Measurements from ENCODE around the gene RPH3AL. TPM values are rescaled to one million over a fixed set of nuclear protein-coding genes. Genes with fewer than 3 reads are reported as not detected.
"Not testable (repeated sequence)": the region's sequence is repeated elsewhere in the genome, so short reads cannot be mapped to it uniquely, and the experiment has no call there.

Gene RPH3AL
- total RNA-seq, 2 donors from 2014 or later, result 11.7 to 17.8 TPM

DNA sequence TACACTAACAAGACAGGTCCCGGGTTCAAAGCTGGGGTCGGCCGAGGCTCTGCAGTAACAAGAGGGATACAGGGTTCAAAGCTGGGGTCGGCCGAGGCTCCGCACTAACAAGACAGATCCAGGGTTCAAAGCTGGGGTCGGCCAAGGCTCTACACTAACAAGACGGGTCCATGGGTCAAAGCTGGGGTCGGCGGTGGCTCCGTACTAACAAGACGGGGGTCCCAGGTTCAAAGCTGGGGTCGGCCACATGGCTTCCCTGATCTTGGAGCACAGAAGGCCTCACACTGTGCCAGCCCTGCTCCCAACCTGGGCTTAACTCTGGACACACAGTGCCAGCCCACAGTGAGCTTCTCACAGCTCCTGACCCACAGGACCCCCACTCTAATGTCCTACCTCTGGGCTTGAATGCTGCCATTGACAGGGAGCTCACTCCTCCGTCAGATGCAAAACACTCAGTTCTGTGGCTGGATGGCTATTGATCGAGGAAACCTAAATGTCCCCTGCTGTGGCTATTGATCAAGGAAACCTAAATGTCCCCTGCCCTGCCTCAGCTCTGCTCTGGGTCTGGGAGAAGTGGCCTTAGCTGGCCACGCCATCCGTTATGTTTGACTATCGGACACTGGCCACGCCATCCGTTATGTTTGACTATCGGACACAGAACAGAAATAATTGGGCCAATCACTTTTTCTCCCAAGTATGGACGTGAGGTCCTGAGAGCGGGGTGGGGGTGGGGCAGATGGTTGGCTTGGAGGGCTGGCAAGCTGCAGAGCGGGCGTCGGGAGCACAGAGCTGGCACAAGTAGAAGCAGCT lies 116.6 kb downstream of the RPH3AL start:
- H3K4me3 ChIP-seq, result no peak overlapping the region
- 96% methylated on average over 26 of the region's 26 CpGs for WGBS
- H3K27me3 ChIP-seq (replicated peaks; ENCODE audit: insufficient read depth), result no peaks in the 10 kb centered on the region
- DNase-seq (ENCODE audit: low spot score), result no peak
- no peak overlapping the region for H3K27ac ChIP-seq
- no peak for TF ChIP-seq POLR2AphosphoS5 (IDR thresholded peaks at IDR 0.05)
- no peak for TF ChIP-seq POLR2A (IDR thresholded peaks at IDR 0.05)
- TF ChIP-seq, protein P1, sequence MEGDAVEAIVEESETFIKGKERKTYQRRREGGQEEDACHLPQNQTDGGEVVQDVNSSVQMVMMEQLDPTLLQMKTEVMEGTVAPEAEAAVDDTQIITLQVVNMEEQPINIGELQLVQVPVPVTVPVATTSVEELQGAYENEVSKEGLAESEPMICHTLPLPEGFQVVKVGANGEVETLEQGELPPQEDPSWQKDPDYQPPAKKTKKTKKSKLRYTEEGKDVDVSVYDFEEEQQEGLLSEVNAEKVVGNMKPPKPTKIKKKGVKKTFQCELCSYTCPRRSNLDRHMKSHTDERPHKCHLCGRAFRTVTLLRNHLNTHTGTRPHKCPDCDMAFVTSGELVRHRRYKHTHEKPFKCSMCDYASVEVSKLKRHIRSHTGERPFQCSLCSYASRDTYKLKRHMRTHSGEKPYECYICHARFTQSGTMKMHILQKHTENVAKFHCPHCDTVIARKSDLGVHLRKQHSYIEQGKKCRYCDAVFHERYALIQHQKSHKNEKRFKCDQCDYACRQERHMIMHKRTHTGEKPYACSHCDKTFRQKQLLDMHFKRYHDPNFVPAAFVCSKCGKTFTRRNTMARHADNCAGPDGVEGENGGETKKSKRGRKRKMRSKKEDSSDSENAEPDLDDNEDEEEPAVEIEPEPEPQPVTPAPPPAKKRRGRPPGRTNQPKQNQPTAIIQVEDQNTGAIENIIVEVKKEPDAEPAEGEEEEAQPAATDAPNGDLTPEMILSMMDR (IDR thresholded peaks at IDR 0.05), result no peak
- H3K9me3 ChIP-seq, result no peaks in the 10 kb centered on the region
- H3K4me1 ChIP-seq (replicated peaks), result no peaks in the 10 kb centered on the region
- intact Hi-C loops (cut with DNase I), result no loop called here
- H3K36me3 ChIP-seq, result no peaks in the 10 kb centered on the region

DNA sequence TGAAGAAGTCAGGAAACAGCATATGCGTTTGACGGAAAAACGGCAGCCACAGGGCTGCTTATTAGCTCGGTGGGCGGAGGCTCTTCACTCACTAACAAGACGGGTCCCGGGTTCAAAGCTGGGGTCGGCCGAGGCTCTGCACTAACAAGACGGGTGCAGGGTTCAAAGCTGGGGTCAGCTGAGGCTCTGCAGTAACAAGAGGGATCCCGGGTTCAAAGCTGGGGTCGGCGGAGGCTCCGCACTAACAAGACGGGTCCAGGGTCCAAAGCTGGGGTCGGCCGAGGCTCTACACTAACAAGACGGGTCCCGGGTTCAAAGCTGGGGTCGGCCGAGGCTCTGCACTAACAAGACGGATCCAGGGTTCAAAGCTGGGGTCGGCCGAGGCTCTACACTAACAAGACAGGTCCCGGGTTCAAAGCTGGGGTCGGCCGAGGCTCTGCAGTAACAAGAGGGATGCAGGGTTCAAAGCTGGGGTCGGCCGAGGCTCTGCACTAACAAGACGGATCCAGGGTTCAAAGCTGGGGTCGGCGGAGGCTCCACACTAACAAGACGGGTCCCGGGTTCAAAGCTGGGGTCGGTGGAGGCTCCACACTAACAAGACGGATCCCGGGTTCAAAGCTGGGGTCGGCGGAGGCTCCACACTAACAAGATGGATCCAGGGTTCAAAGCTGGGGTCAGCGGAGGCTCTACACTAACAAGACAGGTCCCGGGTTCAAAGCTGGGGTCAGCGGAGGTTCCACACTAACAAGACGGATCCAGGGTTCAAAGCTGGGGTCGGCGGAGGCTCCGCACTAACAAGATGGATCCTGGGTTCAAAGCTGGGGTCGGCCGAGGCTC lies 117.4 kb downstream of the RPH3AL start:
- H3K9me3 ChIP-seq; DNase-seq (ENCODE audit: low spot score); H3K27ac ChIP-seq; H3K27me3 ChIP-seq (replicated peaks; ENCODE audit: insufficient read depth); intact Hi-C loops (cut with DNase I); H3K36me3 ChIP-seq; H3K4me1 ChIP-seq (replicated peaks); H3K4me3 ChIP-seq: not testable (repeated sequence)
- 89% methylated on average over 48 of the region's 48 CpGs for WGBS

DNA sequence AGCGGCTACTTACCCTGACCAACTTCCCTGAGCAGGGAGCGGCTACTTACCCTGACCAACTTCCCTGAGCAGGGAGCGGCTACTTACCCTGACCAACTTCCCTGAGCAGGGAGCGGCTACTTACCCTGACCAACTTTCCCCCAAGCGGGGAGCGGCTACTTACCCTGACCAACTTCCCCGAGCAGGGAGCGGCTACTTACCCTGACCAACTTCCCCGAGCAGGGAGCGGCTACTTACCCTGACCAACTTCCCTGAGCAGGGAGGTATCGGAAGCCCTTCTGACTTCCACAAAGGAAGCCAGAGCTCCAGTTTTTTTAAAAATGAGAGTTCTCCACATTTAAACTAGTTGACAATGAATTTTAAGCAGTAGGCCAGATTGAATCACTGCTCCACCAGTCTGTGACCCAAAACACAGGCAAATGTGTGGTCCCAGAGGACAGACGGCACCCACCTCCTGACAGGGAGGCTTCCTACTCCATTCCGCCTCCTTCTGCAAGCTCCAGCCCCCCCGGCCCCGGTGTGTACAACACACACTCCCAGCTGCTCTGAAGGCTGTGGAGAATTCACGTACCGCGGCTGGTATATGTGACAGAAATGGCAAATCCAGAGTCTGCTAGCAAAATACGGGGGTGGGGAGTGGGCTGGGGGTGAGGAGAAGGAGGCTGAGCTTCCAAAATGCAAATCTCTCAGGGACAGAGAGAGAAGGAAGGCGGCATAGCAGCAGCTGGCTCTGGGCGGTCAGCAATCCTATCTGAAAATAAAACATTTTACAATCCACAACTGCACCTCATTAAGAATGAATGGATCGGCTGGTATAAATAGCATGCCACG lies 118.2 kb downstream of the RPH3AL start:
- H3K27me3 ChIP-seq (replicated peaks; ENCODE audit: insufficient read depth); H3K4me1 ChIP-seq (replicated peaks); DNase-seq (ENCODE audit: low spot score); H3K9me3 ChIP-seq; H3K27ac ChIP-seq; H3K4me3 ChIP-seq; H3K36me3 ChIP-seq; intact Hi-C loops (cut with DNase I): not testable (repeated sequence)
- WGBS, result 79% methylated on average over 22 of the region's 23 CpGs

DNA sequence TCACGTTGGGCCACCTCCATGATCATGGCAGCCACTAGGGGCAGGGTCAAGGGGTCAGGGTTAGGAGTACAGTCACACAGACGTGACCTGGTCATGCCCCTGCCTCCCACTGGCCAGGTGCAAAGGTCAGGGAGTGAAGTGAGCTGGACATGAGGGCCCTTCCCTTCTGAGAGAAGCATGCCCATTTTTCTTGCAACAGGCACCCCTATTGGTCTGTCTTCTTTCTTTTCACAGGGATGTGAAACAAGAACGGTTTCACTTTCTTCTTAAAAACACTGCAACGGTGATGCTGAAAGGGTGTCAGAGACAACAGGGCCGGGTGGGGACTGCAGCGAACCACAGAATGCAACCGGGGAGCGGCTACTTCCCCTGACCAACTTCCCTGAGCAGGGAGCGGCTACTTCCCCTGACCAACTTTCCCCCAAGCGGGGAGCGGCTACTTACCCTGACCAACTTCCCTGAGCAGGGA lies 119.1 kb downstream of the RPH3AL start:
- 81% methylated on average over 8 of the region's 11 CpGs for WGBS
- Histone ChIP-seq H3K27me3 (replicated peaks; ENCODE audit: insufficient read depth) (no peaks in the 10 kb centered on the region), H3K4me3 (no peak overlapping the region), H3K27ac (no peak overlapping the region), H3K36me3 (no peaks in the 10 kb centered on the region), H3K9me3 (no peaks in the 10 kb centered on the region), H3K4me1 (replicated peaks) (no peaks in the 10 kb centered on the region)
- TF ChIP-seq POLR2A (IDR thresholded peaks at IDR 0.05), result no peak
- no peak for TF ChIP-seq POLR2AphosphoS5 (IDR thresholded peaks at IDR 0.05)
- TF ChIP-seq, protein P1 (IDR thresholded peaks at IDR 0.05), result no peak
- intact Hi-C loops (cut with DNase I), result no loop called here
- DNase-seq (ENCODE audit: low spot score), result no peak

DNA sequence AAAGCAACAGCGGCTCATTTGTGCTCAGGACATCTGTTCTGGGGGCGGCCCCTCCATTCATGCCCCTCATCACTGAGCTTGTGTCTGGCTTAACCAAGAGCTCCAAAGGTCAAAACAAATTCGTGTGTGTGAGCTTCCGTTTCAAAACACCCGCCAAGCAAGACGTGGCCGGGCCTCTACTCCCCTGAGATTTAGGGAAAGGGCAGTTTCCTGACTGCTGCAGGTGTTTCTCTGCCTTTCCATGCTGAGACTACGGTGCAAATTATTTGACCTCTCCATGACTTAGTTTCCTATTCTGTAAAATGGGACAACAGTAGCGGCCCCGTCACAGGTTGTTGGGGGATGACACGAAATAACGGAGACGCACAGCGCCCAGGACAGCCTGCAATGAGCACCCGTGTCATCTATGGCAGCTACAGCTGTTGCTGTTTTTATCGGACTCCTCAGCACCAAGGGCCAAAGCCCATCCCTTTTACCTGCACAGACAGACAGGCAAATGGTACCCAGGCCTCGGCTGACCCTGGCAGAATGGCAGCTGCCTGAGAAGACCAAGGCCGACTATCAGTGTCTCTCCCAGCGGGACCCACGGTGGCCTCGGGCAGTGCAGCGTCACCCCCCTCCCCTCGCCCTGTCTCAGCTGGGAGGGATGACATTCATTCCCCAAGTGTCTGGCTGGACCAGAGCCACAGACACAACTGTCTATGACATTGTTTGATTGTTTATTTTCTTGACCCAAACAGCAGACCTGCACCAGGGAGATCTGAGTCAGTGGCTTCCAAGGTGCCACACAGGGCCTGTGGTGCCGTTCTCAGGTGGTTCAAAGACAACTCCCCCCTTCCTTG lies 120.4 kb downstream of the RPH3AL start:
- DNase-seq (ENCODE audit: low spot score), result no peak

More for the DNA sequence above, 120.4 kb downstream of the RPH3AL start:
- H3K4me3 ChIP-seq, result no peak overlapping the region
- H3K27me3 ChIP-seq (replicated peaks; ENCODE audit: insufficient read depth), result no peaks in the 10 kb centered on the region
- no peaks in the 10 kb centered on the region for H3K9me3 ChIP-seq
- TF ChIP-seq POLR2A (IDR thresholded peaks at IDR 0.05), result no peak
- TF ChIP-seq, protein P1 (IDR thresholded peaks at IDR 0.05), result no peak
- no peak for TF ChIP-seq POLR2AphosphoS5 (IDR thresholded peaks at IDR 0.05)
- no peaks in the 10 kb centered on the region for H3K36me3 ChIP-seq
- WGBS, result 81% methylated on average over 24 of the region's 24 CpGs
- intact Hi-C loops (cut with DNase I), result no loop called here
- no peaks in the 10 kb centered on the region for H3K4me1 ChIP-seq (replicated peaks)
- H3K27ac ChIP-seq, result no peak overlapping the region

All from prostate gland (tissue), 2 donors.